ENCODE data around the gene ATP6V1G2. TPM values are rescaled to one million over a fixed set of nuclear protein-coding genes. Genes with fewer than 3 reads are reported as not detected.
A peak's percentile ranks its signal among the peaks of the same experiment; 100 is the strongest.

ATP6V1G2 gene
- total RNA-seq, 1 donor from 2014 or later: 0.82 TPM

DNA sequence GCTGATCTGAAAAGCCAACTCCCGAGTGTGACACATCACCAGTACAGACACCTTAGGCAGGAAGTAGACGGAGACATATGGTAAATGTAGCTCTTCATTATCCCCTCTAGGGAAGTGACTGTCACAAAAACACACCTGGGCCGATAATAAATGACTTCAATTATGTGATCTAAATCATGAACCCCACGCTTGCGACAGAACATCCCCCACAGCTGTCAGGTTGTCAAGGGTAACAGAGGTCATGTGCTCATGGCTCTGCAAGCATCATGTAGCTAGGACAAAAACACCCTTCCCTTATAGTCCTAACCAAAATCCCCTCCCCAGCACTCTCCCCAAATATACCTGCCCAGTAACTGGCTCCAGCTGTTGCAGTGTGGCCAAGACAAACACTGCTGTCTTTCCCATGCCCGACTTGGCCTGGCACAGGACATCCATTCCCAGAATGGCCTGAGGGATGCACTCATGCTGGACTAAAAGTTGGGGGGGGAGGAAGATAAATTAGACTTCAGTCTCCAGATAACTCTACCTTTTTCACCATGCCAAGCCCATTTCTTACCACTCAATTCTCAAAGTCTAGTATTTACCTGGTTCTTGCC is 7.5 kb downstream of the ATP6V1G2 start:
- Mint-ChIP-seq H3K27me3 (ENCODE audit: low read depth) (no peaks in the 10 kb centered on the region), H3K27ac (peak overlapping the region; percentile 36), H3K9me3 (no peaks in the 10 kb centered on the region), H3K4me1 (ENCODE audit: low read depth) (peaks cover 41% of the 10 kb centered on the region), H3K4me3 (ENCODE audit: low read depth) (peak overlapping the region; percentile 98), H3K36me3 (ENCODE audit: low read depth) (peaks cover 72% of the 10 kb centered on the region)
- DNase-seq (ENCODE audit: low spot score): no peak
- intact Hi-C loops (cut with micrococcal nuclease): no loop called here

DNA sequence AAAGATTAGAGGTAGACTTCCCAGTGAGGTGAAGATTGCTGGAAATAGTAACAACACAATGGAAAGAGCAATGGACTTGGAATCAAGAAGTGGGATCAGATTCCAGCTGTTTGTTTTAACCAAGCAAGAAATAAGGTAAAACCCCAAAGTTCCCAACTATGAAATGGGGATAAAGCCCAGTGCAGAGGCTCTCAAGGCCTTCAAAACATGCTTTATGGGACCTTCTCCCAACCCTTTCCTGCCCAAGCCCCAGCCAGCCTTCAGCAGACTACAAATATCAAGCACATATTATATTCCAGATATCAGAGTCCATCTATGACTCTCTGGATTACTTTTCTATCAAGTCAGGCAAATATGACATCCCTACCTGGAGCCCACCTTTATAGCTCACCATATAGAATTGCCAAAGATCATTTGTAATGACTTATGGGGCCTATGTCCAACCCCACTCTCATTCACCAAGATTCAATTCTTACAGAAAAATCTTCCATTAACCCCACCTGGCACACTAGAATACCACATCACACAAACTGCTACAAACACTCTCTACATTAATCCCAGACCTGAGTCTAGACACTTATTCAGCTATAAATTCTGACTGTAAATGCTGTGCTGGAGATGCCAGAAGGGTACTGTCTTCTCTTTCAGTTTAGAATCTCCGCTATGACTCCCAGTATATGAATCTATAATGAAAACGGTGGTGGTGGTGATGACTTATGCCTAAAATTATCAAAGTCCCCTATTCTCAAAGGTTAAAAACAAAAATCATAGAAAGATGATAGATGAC is 10.7 kb downstream of the ATP6V1G2 start:
- Mint-ChIP-seq H3K27me3 (ENCODE audit: low read depth) (no peaks in the 10 kb centered on the region), H3K4me1 (ENCODE audit: low read depth) (peaks cover 38% of the 10 kb centered on the region), H3K36me3 (ENCODE audit: low read depth) (peaks cover 91% of the 10 kb centered on the region), H3K4me3 (ENCODE audit: low read depth) (no peak overlapping the region), H3K9me3 (no peaks in the 10 kb centered on the region), H3K27ac (no peak overlapping the region)
- intact Hi-C loops (cut with micrococcal nuclease): no loop called here
- DNase-seq (ENCODE audit: low spot score): no peak

DNA sequence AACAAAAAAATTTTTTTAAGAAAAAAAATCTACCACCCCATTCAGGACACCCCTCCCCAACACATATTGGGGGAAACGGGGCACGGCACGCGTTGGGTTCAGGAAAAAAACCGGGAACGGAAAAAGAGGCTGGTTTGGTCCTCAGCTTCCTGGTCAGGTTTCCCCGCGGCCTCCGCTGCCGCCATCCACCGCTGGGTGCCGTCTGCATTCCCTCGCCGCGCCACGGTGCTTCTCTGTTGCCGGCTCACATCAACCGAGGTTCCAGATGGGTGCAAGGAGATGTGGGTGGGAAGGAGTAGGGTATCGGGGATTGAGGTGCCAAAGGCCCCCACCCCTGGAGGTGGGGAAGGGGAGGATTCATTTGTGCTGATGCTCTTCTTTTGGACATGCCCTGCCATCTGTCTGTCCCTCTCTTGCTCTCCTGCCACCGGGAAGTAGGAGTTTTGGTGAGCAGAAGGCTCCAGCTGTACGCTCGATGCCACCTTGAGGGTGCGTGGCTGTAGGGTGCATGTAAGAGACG is 11.8 kb downstream of the ATP6V1G2 start:
- intact Hi-C loops (cut with micrococcal nuclease): no loop called here
- Mint-ChIP-seq H3K9me3 (no peaks in the 10 kb centered on the region), H3K4me3 (ENCODE audit: low read depth) (no peak overlapping the region), H3K4me1 (ENCODE audit: low read depth) (peaks cover 35% of the 10 kb centered on the region), H3K36me3 (ENCODE audit: low read depth) (peaks cover 91% of the 10 kb centered on the region), H3K27ac (no peak overlapping the region), H3K27me3 (ENCODE audit: low read depth) (no peaks in the 10 kb centered on the region)
- DNase-seq (ENCODE audit: low spot score): no peak

DNA sequence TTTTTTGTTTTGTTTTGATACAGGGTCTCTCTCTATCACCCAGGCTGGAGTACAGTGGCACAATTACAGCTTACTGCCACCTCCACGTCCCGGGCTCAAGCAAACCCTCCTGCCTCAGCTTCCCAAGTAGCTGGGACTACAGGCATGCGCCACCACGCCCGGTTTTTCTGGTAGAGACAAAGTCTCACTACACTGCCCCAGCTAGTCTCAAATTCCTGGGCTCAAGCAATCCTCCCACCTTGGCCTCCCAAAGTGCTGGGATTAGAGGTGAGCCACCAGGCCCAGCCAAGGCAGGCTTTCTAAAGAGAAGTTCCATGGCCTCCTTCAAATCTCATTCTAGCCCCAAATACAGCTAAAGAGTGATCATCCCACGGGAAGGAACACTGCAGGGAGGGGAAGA is 12.4 kb downstream of the ATP6V1G2 start:
- H3K4me3 Mint-ChIP-seq (ENCODE audit: low read depth): no peak overlapping the region
- no peaks in the 10 kb centered on the region for H3K9me3 Mint-ChIP-seq
- H3K4me1 Mint-ChIP-seq (ENCODE audit: low read depth): peaks cover 29% of the 10 kb centered on the region
- intact Hi-C loops (cut with micrococcal nuclease): no loop called here
- DNase-seq (ENCODE audit: low spot score): no peak
- no peak overlapping the region for H3K27ac Mint-ChIP-seq
- H3K36me3 Mint-ChIP-seq (ENCODE audit: low read depth): peaks cover 87% of the 10 kb centered on the region
- no peaks in the 10 kb centered on the region for H3K27me3 Mint-ChIP-seq (ENCODE audit: low read depth)

DNA sequence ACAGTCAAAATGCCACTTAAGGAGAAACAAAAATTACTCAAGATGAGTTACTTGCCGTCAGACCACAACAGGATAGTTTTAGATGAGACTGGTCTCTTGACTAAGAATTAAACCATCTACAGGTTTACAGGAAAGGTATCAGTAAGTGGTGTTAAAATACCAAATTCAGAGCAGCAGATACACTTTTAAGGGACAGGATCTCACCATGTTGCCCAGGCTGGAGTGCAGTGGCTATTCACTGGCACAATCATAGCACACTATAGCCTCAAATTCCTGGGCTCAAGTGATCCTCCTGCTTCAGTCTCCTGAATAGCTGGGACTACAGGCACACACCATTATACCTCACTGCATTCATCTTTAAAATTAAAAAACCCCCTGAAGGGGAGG is 13.0 kb downstream of the ATP6V1G2 start:
- intact Hi-C loops (cut with micrococcal nuclease): no loop called here
- Mint-ChIP-seq H3K9me3 (no peaks in the 10 kb centered on the region), H3K27me3 (ENCODE audit: low read depth) (no peaks in the 10 kb centered on the region), H3K27ac (no peak overlapping the region), H3K4me3 (ENCODE audit: low read depth) (no peak overlapping the region), H3K4me1 (ENCODE audit: low read depth) (peaks cover 23% of the 10 kb centered on the region), H3K36me3 (ENCODE audit: low read depth) (peaks cover 84% of the 10 kb centered on the region)
- no peak for DNase-seq (ENCODE audit: low spot score)

DNA sequence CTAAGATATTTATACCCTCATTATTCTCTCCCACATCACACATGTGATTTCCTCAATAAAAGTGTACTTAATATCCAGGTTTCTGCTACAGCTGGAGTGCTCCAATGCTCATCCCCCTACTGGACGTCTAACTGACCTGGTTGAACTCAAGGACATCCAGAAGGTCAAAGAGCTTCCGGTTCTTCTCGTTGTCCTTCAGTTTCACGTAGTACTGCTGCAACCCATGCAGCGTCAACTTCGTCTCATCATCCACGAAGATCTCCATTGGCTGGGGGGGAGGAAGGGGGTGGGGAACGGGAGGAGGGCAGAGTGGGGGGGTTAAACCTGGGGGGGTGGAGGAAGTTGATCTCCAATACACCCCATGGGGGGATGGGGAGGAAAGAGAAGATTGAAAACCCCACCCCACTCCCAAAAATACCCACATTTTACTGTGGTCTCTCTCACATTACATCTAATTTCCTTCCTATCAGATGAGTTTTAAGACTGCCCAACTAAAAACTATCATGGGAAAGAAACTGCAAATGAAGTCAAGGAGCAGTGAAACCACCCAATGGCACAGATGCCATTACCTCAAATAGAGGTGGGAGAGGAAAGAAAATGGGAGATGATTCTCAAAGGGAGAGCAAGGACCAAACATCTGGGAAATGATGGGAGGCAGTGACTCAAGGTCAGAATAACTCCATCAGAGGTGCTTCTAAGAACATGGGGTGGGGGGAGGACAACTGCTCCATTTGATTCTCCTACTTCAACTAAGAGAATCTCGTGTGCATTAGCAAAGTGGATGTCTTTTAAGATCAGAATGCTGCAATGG is 13.6 kb downstream of the ATP6V1G2 start:
- H3K4me3 Mint-ChIP-seq (ENCODE audit: low read depth): no peak overlapping the region
- H3K4me1 Mint-ChIP-seq (ENCODE audit: low read depth): peaks cover 20% of the 10 kb centered on the region
- H3K9me3 Mint-ChIP-seq: no peaks in the 10 kb centered on the region
- H3K27ac Mint-ChIP-seq: peak overlapping the region; percentile 5
- H3K27me3 Mint-ChIP-seq (ENCODE audit: low read depth): no peaks in the 10 kb centered on the region
- DNase-seq (ENCODE audit: low spot score): no peak
- intact Hi-C loops (cut with micrococcal nuclease): no loop called here
- H3K36me3 Mint-ChIP-seq (ENCODE audit: low read depth): peaks cover 83% of the 10 kb centered on the region

DNA sequence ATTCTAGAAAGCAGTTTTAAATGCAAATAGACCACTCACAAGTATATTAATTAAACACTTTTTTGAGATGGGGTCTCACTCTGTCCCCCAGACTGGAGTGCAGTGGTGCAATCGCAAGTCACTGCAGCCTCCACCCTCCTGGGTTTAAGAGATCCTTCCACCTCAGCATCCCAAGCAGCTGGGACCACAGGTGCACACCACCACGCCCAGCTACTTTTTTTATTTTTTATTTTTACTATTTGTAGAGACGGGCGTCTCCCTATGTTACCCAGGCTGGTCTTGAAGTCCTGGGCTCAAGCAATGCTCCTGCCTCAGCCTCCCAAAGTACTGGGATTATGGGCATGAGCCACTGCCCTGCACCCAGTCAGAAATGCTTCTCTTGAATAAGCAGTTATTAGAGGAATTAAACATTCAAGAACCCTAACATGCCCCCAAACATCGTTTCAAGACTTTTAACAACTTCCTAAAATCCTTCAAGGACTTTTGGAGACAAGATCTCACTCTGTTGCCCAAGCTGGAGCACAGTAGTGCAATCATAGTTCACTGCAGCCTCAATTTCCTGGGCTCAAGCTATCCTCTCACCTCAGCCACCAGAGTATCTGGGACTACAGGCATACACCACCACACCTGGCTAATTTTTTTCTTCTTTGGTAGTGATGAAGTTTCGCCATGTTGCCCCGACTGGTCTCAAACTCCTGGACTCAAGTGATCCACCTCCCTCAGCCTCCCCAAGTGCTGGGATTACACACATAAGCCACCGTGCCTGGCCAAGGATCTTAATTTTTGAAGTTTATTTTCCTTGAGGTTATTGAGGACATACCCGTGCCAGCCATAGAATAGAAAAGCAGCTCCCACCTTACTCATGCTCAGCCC is 14.4 kb downstream of the ATP6V1G2 start:
- no peak overlapping the region for H3K27ac Mint-ChIP-seq
- H3K4me1 Mint-ChIP-seq (ENCODE audit: low read depth): peaks cover 16% of the 10 kb centered on the region
- intact Hi-C loops (cut with micrococcal nuclease): no loop called here
- H3K27me3 Mint-ChIP-seq (ENCODE audit: low read depth): no peaks in the 10 kb centered on the region
- no peak for DNase-seq (ENCODE audit: low spot score)
- H3K9me3 Mint-ChIP-seq: no peaks in the 10 kb centered on the region
- H3K4me3 Mint-ChIP-seq (ENCODE audit: low read depth): no peak overlapping the region
- H3K36me3 Mint-ChIP-seq (ENCODE audit: low read depth): peaks cover 77% of the 10 kb centered on the region

DNA sequence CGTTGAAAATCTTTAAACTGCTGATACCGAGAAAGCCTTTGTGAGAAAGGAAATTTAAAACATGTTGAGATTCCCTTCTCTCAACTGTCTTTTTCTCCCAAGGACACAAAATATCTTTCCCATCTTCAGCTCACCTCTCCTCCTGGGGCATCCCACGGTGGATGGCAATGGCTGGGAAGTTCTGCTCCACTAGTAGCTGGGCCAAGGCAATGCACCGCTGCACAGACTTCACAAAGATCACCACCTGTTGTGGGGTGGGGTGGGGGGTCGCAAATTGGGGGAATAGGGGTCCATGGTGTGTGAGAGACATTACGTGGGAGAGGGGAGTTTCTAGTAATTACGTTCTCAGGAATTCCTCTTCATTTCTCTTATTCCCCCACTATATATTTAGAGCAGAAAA is 15.2 kb downstream of the ATP6V1G2 start:
- H3K27ac Mint-ChIP-seq: no peak overlapping the region
- intact Hi-C loops (cut with micrococcal nuclease): no loop called here
- no peak overlapping the region for H3K4me3 Mint-ChIP-seq (ENCODE audit: low read depth)
- H3K9me3 Mint-ChIP-seq: no peaks in the 10 kb centered on the region
- H3K27me3 Mint-ChIP-seq (ENCODE audit: low read depth): no peaks in the 10 kb centered on the region
- H3K36me3 Mint-ChIP-seq (ENCODE audit: low read depth): peaks cover 71% of the 10 kb centered on the region
- H3K4me1 Mint-ChIP-seq (ENCODE audit: low read depth): peaks cover 13% of the 10 kb centered on the region
- no peak for DNase-seq (ENCODE audit: low spot score)

DNA sequence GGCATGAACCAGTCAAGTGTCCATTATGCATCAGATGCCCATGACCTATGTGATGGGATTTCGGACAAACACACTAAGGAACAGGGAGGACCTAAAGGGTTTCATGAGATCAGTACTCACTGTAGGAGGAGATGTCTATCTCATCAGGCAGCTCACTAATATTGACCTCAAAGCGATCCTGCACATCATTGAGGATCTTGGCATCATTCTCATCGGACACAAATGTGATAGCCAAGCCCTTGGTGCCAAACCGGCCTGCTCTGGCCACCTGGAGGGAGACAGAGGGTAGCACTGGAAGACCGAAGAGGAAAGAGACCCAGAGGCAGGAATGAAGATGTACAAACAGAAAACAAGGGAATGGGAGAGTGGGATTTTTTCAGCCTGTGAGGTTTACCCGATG is 15.7 kb downstream of the ATP6V1G2 start:
- H3K4me1 Mint-ChIP-seq (ENCODE audit: low read depth): peaks cover 8% of the 10 kb centered on the region
- no peaks in the 10 kb centered on the region for H3K9me3 Mint-ChIP-seq
- intact Hi-C loops (cut with micrococcal nuclease): no loop called here
- no peak for DNase-seq (ENCODE audit: low spot score)
- no peaks in the 10 kb centered on the region for H3K27me3 Mint-ChIP-seq (ENCODE audit: low read depth)
- peaks cover 66% of the 10 kb centered on the region for H3K36me3 Mint-ChIP-seq (ENCODE audit: low read depth)
- no peak overlapping the region for H3K27ac Mint-ChIP-seq
- no peak overlapping the region for H3K4me3 Mint-ChIP-seq (ENCODE audit: low read depth)

DNA sequence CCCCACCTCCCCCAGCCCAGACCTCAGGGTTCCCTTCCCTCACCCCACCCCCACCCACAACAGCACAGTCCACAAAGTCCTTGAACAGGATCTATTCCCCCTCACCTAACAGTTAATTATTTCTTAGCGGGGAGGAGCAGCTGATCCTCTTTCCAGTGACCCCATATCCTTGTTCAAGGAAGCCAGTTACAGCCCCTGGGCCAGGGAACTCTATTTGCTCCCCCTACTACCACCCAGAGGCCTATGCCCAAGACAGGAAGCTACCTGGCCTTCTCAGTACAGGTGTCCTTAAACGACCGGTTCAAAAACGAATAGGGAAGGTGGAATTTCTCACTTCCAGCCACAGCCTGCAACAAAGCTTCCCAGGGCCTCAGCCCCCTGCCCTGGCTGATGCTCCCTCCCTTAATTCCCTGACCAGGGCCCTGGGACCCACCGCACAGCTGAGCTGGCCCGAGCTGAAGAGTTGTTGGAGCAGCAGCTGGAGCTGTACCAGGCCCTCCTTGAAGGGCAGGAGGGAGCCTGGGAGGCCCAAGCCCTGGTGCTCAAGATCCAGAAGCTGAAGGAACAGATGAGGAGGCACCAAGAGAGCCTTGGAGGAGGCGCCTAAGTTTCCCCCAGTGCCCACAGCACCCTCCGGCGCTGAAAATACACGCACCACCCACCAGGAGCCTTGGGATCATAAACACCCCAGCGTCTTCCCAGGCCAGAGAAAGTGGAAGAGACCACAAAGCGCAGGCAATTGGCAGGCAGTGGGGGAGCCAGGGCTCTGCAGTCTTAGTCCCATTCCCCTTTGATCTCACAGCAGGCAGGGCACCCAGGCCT is 16.9 kb downstream of the ATP6V1G2 start:
- DNase-seq (ENCODE audit: low spot score): no peak
- Mint-ChIP-seq H3K4me3 (ENCODE audit: low read depth) (no peak overlapping the region), H3K9me3 (no peaks in the 10 kb centered on the region), H3K27me3 (ENCODE audit: low read depth) (no peaks in the 10 kb centered on the region), H3K36me3 (ENCODE audit: low read depth) (peaks cover 54% of the 10 kb centered on the region), H3K4me1 (ENCODE audit: low read depth) (peaks cover 8% of the 10 kb centered on the region), H3K27ac (no peak overlapping the region)
- intact Hi-C loops (cut with micrococcal nuclease): no loop called here

DNA sequence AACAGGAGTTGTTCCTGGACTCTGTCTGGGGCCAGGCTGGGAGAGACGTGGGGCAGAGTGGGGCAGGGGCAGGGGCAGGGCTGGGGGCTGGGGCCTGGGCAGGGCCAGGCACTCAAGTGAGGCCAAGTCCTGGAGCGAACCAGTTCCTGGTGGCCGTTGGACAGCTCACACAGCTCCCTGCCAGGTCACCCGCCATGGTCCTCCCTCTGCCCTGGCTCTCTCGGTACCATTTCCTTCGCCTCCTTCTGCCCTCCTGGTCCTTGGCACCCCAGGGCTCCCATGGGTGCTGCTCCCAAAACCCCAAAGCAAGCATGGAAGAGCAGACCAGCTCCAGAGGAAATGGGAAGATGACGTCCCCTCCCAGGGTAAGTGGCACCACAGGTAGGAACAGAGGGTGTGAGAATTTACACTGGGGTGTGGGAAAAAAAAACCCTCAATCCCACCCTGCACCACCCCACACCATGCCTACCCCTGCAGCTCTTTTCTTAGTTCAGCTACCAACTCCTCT is 17.5 kb downstream of the ATP6V1G2 start, which contains the start of gene MCCD1:
TSS of gene MCCD1 (plus strand) at position 142 of the 508 bp plus-strand sequence. CDS start at position 195, 53 bp downstream.
- Mint-ChIP-seq H3K9me3 (no peaks in the 10 kb centered on the region), H3K27ac (no peak within 1 kb of the TSS), H3K27me3 (ENCODE audit: low read depth) (no peaks in the 10 kb centered on the region), H3K4me3 (ENCODE audit: low read depth) (no peak within 1 kb of the TSS), H3K4me1 (ENCODE audit: low read depth) (peaks cover 8% of the 10 kb centered on the region), H3K36me3 (ENCODE audit: low read depth) (peaks cover 48% of the 10 kb centered on the region)
- no peak for DNase-seq (ENCODE audit: low spot score)
- intact Hi-C loops (cut with micrococcal nuclease): no loop called here
